Activated CD4-positive, alpha-beta T cell treated with anti-CD3 and anti-CD28 coated beads for 36 hours (primary cell): ENCODE results near the gene ZNF280A. TPM values are rescaled to one million over a fixed set of nuclear protein-coding genes. Genes with fewer than 3 reads are reported as not detected.
"Not testable (repeated sequence)": the region's sequence is repeated elsewhere in the genome, so short reads cannot be mapped to it uniquely, and the experiment has no call there.

Source experiments
- ATAC-seq: fragments of 200-7000 bp; cut with Tn5 transposase; one replicate; pipeline ENCODE4 v1.10.0; 2021; ENCODE audit warnings: mild to moderate bottlenecking, moderate library complexity
- CTCF ChIA-PET: fragments of 350-600 bp; sonication (Branson Sonifier 250); formaldehyde crosslinking; loops from one replicate; lab custom pipeline; 2021; ENCODE audit warnings: antibody characterized with exemption; lab: Charles Lee
- POLR2A ChIA-PET: fragments of 350-600 bp; sonication (Branson Sonifier 250); formaldehyde crosslinking; loops from one replicate; lab custom pipeline; 2021; ENCODE audit warnings: antibody characterized with exemption, inconsistent platforms; lab: Charles Lee
- DNase-seq: peaks from one replicate; pipeline ENCODE4 v3.0.0-alpha.2; 2020
- H3K27ac Mint-ChIP-seq: one replicate; pipeline ENCODE4 v1.8.0; 2021; ENCODE audit warnings: mixed read lengths
- H3K27me3 Mint-ChIP-seq: one replicate; pipeline ENCODE4 v1.8.0; 2021; ENCODE audit warnings: mixed read lengths
- H3K36me3 Mint-ChIP-seq: one replicate; pipeline ENCODE4 v1.8.0; 2021; ENCODE audit warnings: low read depth, mixed read lengths
- H3K4me1 Mint-ChIP-seq: one replicate; pipeline ENCODE4 v1.8.0; 2021; ENCODE audit warnings: mixed read lengths
- H3K4me3 Mint-ChIP-seq: one replicate; pipeline ENCODE4 v1.8.0; 2021; ENCODE audit warnings: mild to moderate bottlenecking, moderate library complexity, mixed read lengths
- H3K9me3 Mint-ChIP-seq: one replicate; pipeline ENCODE4 v1.8.0; 2021; ENCODE audit warnings: low read depth, mixed read lengths
- intact Hi-C, 2 experiments: fragments of 100-400 bp; cut with DNase I in 1 of 2; cut with micrococcal nuclease in 1 of 2; formaldehyde crosslinking; loops; one replicate each; pipeline versions ENCODE4 v1.14.2 to v1.15.1; 2022 to 2024; cut with DNase I, micrococcal nuclease
- total RNA-seq, 2 experiments: library from RNA; stranded (reverse); gene quantifications; one replicate each; pipeline ENCODE4 v1.2.3, GENCODE V29; 2021

The ZNF280A gene
- total RNA-seq, 2 experiments from 2014 or later = not detected

GRCh38 chr22:22509912-22510311 is 10.2 kb downstream of the ZNF280A start:
- H3K27ac Mint-ChIP-seq, H3K9me3 Mint-ChIP-seq, ATAC-seq, H3K4me1 Mint-ChIP-seq, H3K27me3 Mint-ChIP-seq, DNase-seq, POLR2A ChIA-PET: not testable (repeated sequence)
- Mint-ChIP-seq H3K36me3 (peaks cover 15% of the 10 kb centered on the region), H3K4me3 (peak overlapping the region; percentile 79)
- intact Hi-C loops = loop anchor here in 1 of 2 experiments (5.0 kb wide), 1 partner anchor 298 kb away; no protein-coding TSS in a partner anchor
- CTCF ChIA-PET = interaction anchor here (0.7 to 2.1 kb wide), 5 partner anchors 10 to 78 kb away, joined by 3 to 9 read pairs (median 6); partner anchors contain the start of genes PRAME and ZNF280A

- Mint-ChIP-seq H3K4me1 (peaks cover 8% of the 10 kb centered on the region), H3K27ac (peak within 1 kb of the TSS; percentile 53)
- POLR2A ChIA-PET = interaction anchor here (0.5 to 0.6 kb wide), 2 partner anchors 24 to 114 kb away, joined by 3 read pairs; no protein-coding TSS in a partner anchor
Observed at GRCh38 chr22:22508274-22509176, 11.5 kb downstream of the ZNF280A start, which contains the start of gene ZNF280B. Gene ZNF280B, minus strand, starts transcription at chr22:22508742. Its CDS starts 19,344 bp downstream, at chr22:22489398.

GRCh38 chr22:22507743-22508273 is 12.3 kb downstream of the ZNF280A start:
- Mint-ChIP-seq H3K9me3 (peaks cover 3% of the 10 kb centered on the region), H3K27me3 (peaks cover 2% of the 10 kb centered on the region), H3K4me1 (peaks cover 8% of the 10 kb centered on the region), H3K4me3 (peak overlapping the region; percentile 79), H3K27ac (peak overlapping the region; percentile 45), H3K36me3 (peaks cover 21% of the 10 kb centered on the region)
- intact Hi-C loops = loop anchor here in 1 of 2 experiments (5.0 kb wide), 1 partner anchor 296 kb away; no protein-coding TSS in a partner anchor
- no peak for DNase-seq
- ChIA-PET CTCF (interaction anchor here (0.7 to 1.8 kb wide), 5 partner anchors 8 to 1145 kb away, joined by 3 to 5 read pairs (median 3); no protein-coding TSS in a partner anchor), POLR2A (no interaction called here)
- no peak for ATAC-seq

More at GRCh38 chr22:22508274-22509176, 11.5 kb downstream of the ZNF280A start, which contains the start of gene ZNF280B:
- Mint-ChIP-seq H3K36me3 (peaks cover 21% of the 10 kb centered on the region), H3K27me3 (peaks cover 4% of the 10 kb centered on the region), H3K9me3 (peaks cover 3% of the 10 kb centered on the region), H3K4me3 (peak within 1 kb of the TSS; percentile 79)
- CTCF ChIA-PET = interaction anchor here (0.6 to 2.1 kb wide), 21 partner anchors 9 to 611 kb away, joined by 3 to 9 read pairs (median 3); partner anchors contain the start of genes PRAME and ZNF280A
- intact Hi-C loops = loop anchor here in 1 of 2 experiments (5.0 kb wide), 1 partner anchor 296 kb away; no protein-coding TSS in a partner anchor
- peak; percentile 92 for DNase-seq
- peak; percentile 100 for ATAC-seq

- Mint-ChIP-seq H3K36me3 (peaks cover 22% of the 10 kb centered on the region), H3K4me3 (no peak overlapping the region), H3K27me3 (no peaks in the 10 kb centered on the region), H3K4me1 (peaks cover 8% of the 10 kb centered on the region), H3K27ac (no peak overlapping the region), H3K9me3 (peaks cover 3% of the 10 kb centered on the region)
- ChIA-PET POLR2A (no interaction called here), CTCF (interaction anchor here (0.5 to 1.5 kb wide), 3 partner anchors 80 to 88 kb away, joined by 3 to 5 read pairs (median 3); no protein-coding TSS in a partner anchor)
- DNase-seq (no peak), ATAC-seq (no peak)
- intact Hi-C loops = loop anchor here in 1 of 2 experiments (5.0 kb wide), 1 partner anchor 294 kb away; no protein-coding TSS in a partner anchor
Observed at GRCh38 chr22:22506736-22507135, 13.3 kb downstream of the ZNF280A start.

- intact Hi-C loops = no loop called here
- ATAC-seq (no peak), DNase-seq (no peak)
- H3K4me1 Mint-ChIP-seq = no peaks in the 10 kb centered on the region
- peaks cover 4% of the 10 kb centered on the region for H3K36me3 Mint-ChIP-seq
- ChIA-PET CTCF (interaction anchor here (1.6 to 2.1 kb wide), 2 partner anchors 9 to 22 kb away, joined by 4 to 6 read pairs; partner anchors contain the start of gene ZNF280A), POLR2A (no interaction called here)
- H3K9me3 Mint-ChIP-seq = no peaks in the 10 kb centered on the region
- no peak overlapping the region for H3K4me3 Mint-ChIP-seq
- H3K27ac Mint-ChIP-seq = no peak overlapping the region
- no peaks in the 10 kb centered on the region for H3K27me3 Mint-ChIP-seq
Observed at GRCh38 chr22:22498267-22498666, 21.8 kb downstream of the ZNF280A start.

- POLR2A ChIA-PET, DNase-seq, H3K27ac Mint-ChIP-seq, H3K27me3 Mint-ChIP-seq, intact Hi-C loops, H3K4me1 Mint-ChIP-seq, ATAC-seq, H3K4me3 Mint-ChIP-seq, H3K9me3 Mint-ChIP-seq, CTCF ChIA-PET: not testable (repeated sequence)
- H3K36me3 Mint-ChIP-seq = peaks cover 19% of the 10 kb centered on the region
Observed at GRCh38 chr22:22491589-22491988, 28.5 kb downstream of the ZNF280A start.

- intact Hi-C loops = no loop called here
- Mint-ChIP-seq H3K27ac (no peak overlapping the region), H3K4me3 (no peak overlapping the region), H3K36me3 (peaks cover 19% of the 10 kb centered on the region), H3K9me3 (no peaks in the 10 kb centered on the region), H3K27me3 (no peaks in the 10 kb centered on the region), H3K4me1 (no peaks in the 10 kb centered on the region)
- ChIA-PET CTCF (interaction anchor here (0.6 to 2.2 kb wide), 2 partner anchors 9 to 10 kb away, joined by 4 to 6 read pairs; no protein-coding TSS in a partner anchor), POLR2A (no interaction called here)
- ATAC-seq = no peak
- DNase-seq = no peak
Observed at GRCh38 chr22:22488736-22489135, 31.3 kb downstream of the ZNF280A start.

- peaks cover 19% of the 10 kb centered on the region for H3K36me3 Mint-ChIP-seq
- no peaks in the 10 kb centered on the region for H3K9me3 Mint-ChIP-seq
- no peaks in the 10 kb centered on the region for H3K27me3 Mint-ChIP-seq
- intact Hi-C loops = no loop called here
- no peak overlapping the region for H3K4me3 Mint-ChIP-seq
- H3K4me1 Mint-ChIP-seq = no peaks in the 10 kb centered on the region
- DNase-seq = no peak
- ChIA-PET POLR2A (no interaction called here), CTCF (interaction anchor here (0.6 to 2.2 kb wide), 2 partner anchors 9 to 11 kb away, joined by 4 to 6 read pairs; no protein-coding TSS in a partner anchor)
- no peak for ATAC-seq
- no peak overlapping the region for H3K27ac Mint-ChIP-seq
Observed at GRCh38 chr22:22487869-22488597, 32.0 kb downstream of the ZNF280A start.

GRCh38 chr22:22487059-22487458 is 33.0 kb downstream of the ZNF280A start:
- no peak overlapping the region for H3K27ac Mint-ChIP-seq

GRCh38 chr22:22486132-22486899 is 33.8 kb downstream of the ZNF280A start:
- DNase-seq (no peak), ATAC-seq (no peak)
- ChIA-PET POLR2A (no interaction called here), CTCF (interaction anchor here (0.6 to 2.4 kb wide), 6 partner anchors 16 to 106 kb away, joined by 3 to 9 read pairs (median 3); partner anchors contain the start of gene ZNF280B)
- intact Hi-C loops = no loop called here
- H3K4me1 Mint-ChIP-seq = no peaks in the 10 kb centered on the region
- H3K27me3 Mint-ChIP-seq = no peaks in the 10 kb centered on the region
- H3K36me3 Mint-ChIP-seq = peaks cover 19% of the 10 kb centered on the region
- no peaks in the 10 kb centered on the region for H3K9me3 Mint-ChIP-seq
- H3K4me3 Mint-ChIP-seq = no peak overlapping the region
- no peak overlapping the region for H3K27ac Mint-ChIP-seq

More at GRCh38 chr22:22487059-22487458, 33.0 kb downstream of the ZNF280A start:
- Mint-ChIP-seq H3K4me1 (no peaks in the 10 kb centered on the region), H3K36me3 (peaks cover 19% of the 10 kb centered on the region), H3K4me3 (no peak overlapping the region), H3K9me3 (no peaks in the 10 kb centered on the region), H3K27me3 (no peaks in the 10 kb centered on the region)
- ChIA-PET CTCF (interaction anchor here (0.6 to 2.4 kb wide), 4 partner anchors 15 to 105 kb away, joined by 3 to 9 read pairs (median 4); no protein-coding TSS in a partner anchor), POLR2A (no interaction called here)
- intact Hi-C loops = no loop called here
- no peak for DNase-seq
- ATAC-seq = no peak
